ENCODE data around the gene PNPLA7.
A peak's percentile ranks its signal among the peaks of the same experiment; 100 is the strongest.

The PNPLA7 gene

DNA sequence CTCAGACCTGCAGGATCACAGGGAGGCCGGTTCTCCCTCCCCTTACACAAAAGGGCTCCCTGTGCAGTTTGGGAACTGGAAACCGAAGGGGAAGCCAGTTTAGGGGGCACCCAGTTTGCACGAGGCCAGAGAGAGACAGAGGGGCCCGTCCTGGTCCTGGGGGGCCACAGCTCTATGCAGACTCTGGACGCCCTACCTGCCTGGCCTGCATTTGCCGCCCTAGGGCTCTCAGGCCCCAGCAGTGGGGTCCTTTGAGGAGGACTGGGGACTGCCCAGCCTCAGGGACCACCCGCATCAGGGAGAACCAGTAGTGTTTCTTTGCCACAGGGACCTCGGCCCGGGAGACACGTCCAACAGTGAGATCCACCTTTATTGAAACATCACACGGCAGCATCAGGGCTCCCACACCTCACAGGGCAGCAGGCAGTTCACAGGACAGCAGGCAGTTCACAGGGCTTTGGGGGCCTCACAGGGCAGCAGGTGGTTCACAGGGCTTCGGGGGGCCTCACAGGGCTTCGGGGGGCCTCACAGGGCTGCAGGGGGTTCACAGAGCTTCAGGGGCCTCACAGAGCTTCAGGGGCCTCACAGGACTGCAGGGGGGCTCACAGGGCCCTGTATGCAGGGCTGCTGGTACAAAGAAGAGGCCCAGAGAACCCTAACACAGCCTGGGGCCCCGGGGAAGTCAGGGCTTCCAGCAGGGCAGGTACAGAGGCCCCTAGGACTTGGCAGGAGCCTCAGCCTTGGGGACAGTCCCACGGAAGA is 90.4 kb downstream of the PNPLA7 start (continued):
- TF ChIP-seq SP3 (tag by site-specific recombination; IDR thresholded peaks at IDR 0.05) (peak; percentile 7), ZIC2 (tag by site-specific recombination; IDR thresholded peaks at IDR 0.05) (peak; percentile 78), ZBTB21 (tag by site-specific recombination; IDR thresholded peaks at IDR 0.05) (0 out of 2 replicates have a peak, but pooled peaks have one; percentile 6), ZBTB8A (tag by site-specific recombination; IDR thresholded peaks at IDR 0.05) (peak; percentile 49; the same call in 1 of the 2 replicates), ZNF335 (tag by site-specific recombination; conservative IDR thresholded peaks at IDR 0.05) (peak; percentile 100), ZBTB20 (tag by site-specific recombination; IDR thresholded peaks at IDR 0.05) (0 out of 2 replicates have a peak, but pooled peaks have one; percentile 53)

DNA sequence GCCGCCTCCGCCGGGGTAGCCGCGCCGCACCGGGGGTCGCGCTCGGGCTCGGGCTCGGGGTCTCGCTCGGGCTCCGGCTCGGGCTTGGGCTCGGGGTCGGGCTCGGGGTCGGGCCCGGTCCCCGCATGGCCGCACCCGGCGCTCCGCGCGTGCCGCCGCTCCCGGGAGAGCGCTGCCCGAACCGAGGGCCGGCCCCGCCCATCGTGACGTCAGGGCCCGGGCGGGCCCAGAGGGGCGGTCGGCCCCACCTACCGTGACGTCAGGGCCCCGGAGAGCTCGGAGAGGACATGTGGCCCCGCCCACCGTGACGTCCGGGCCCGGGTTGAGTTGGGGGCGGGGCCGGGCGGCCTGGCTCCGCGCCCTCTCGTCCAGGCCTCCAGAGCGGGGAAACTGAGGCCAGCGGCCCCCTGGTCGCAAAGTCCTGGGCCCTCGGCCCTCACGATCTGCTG is 91.0 kb downstream of the PNPLA7 start, which contains the start of gene NSMF:
Gene NSMF (minus strand): TSS at position 183 of the 449 bp plus-strand sequence. CDS start 232 bp downstream, outside the sequence.
- Histone ChIP-seq H3K4me1 (ENCODE audit: control insufficient read depth, insufficient read depth, low read length) (peaks cover 6% of the 10 kb centered on the region), H3K36me3 (ENCODE audit: control insufficient read depth in 2 of 2, insufficient read depth in 1 of 2, low read length in 2 of 2) (peaks cover 0 to 38% of the 10 kb centered on the region in 2 experiments; a peak in 1 of 3 replicates), H3K27ac (ENCODE audit: extremely low read depth, low read depth, low read length) (peak within 1 kb of the TSS; percentile 71; the same call in 1 of the 2 replicates), H3K9me3 (ENCODE audit: control insufficient read depth, insufficient read depth, low read depth, low read length) (no peaks in the 10 kb centered on the region), H3K4me3 (ENCODE audit: low read depth, low read length) (peak within 1 kb of the TSS; percentile 61)
- POLR2A ChIA-PET, result interaction anchor here (0.6 to 1.0 kb wide), 23 partner anchors 10 to 668 kb away, joined by 3 to 10 read pairs (median 4); partner anchors contain the start of genes ARRDC1, ENTPD8, EXD3 and MAN1B1
- TF ChIP-seq ZBTB8A (tag by site-specific recombination; IDR thresholded peaks at IDR 0.05) (no peak), SP3 (tag by site-specific recombination; IDR thresholded peaks at IDR 0.05) (peak; percentile 90), ZNF629 (tag by site-specific recombination; IDR thresholded peaks at IDR 0.05) (peak; percentile 61), ATF2 (tag by site-specific recombination; IDR thresholded peaks at IDR 0.05; ENCODE audit: low read depth) (peak; percentile 95), SETDB1 (IDR thresholded peaks at IDR 0.05; ENCODE audit: insufficient read length, low read length) (no peak), KLF9 (tag by site-specific recombination; IDR thresholded peaks at IDR 0.05; ENCODE audit: low read depth) (peak; percentile 85), KLF8 (tag by site-specific recombination; IDR thresholded peaks at IDR 0.05) (peak; percentile 89), BCL11A (tag by site-specific recombination; IDR thresholded peaks at IDR 0.05; ENCODE audit: low read depth) (no peak), KLF10 (tag by site-specific recombination; IDR thresholded peaks at IDR 0.05) (peak; percentile 82), KLF1 (tag by site-specific recombination; IDR thresholded peaks at IDR 0.05) (peak; percentile 78), SP2 (tag by site-specific recombination; IDR thresholded peaks at IDR 0.05) (peak; percentile 71), ZBTB21 (tag by site-specific recombination; IDR thresholded peaks at IDR 0.05) (peak; percentile 42; the same call in 1 of the 2 replicates), KLF17 (tag by site-specific recombination; IDR thresholded peaks at IDR 0.05) (peak; percentile 45; the same call in 1 of the 2 replicates)
- TF ChIP-seq, protein P1, sequence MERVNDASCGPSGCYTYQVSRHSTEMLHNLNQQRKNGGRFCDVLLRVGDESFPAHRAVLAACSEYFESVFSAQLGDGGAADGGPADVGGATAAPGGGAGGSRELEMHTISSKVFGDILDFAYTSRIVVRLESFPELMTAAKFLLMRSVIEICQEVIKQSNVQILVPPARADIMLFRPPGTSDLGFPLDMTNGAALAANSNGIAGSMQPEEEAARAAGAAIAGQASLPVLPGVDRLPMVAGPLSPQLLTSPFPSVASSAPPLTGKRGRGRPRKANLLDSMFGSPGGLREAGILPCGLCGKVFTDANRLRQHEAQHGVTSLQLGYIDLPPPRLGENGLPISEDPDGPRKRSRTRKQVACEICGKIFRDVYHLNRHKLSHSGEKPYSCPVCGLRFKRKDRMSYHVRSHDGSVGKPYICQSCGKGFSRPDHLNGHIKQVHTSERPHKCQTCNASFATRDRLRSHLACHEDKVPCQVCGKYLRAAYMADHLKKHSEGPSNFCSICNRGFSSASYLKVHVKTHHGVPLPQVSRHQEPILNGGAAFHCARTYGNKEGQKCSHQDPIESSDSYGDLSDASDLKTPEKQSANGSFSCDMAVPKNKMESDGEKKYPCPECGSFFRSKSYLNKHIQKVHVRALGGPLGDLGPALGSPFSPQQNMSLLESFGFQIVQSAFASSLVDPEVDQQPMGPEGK (tag by site-specific recombination; IDR thresholded peaks at IDR 0.05), result 0 out of 2 replicates have a peak, but pooled peaks have one; percentile 9
- CTCF ChIA-PET, result interaction anchor here (0.7 kb wide), 1 partner anchor 134 kb away, joined by 3 read pairs; no protein-coding TSS in a partner anchor

All from HEK293 (cell line).